HepG2 (cell line): Measurements from ENCODE around the gene LTA. TPM values are rescaled to one million over a fixed set of nuclear protein-coding genes. Genes with fewer than 3 reads are reported as not detected.

Experiments used
- ATF7-NPFF ChIP-seq: sonication (generic); formaldehyde crosslinking; IDR thresholded peaks from 2 replicates; pipeline ENCODE4 v1.8.1; 2023; ENCODE audit warnings: mild to moderate bottlenecking, low read depth, missing genetic modification reagents, moderate library complexity
- BATF2 ChIP-seq: sonication (generic); formaldehyde crosslinking; IDR thresholded peaks from 2 replicates; pipeline ENCODE4 v1.8.0; 2022; ENCODE audit warnings: mild to moderate bottlenecking, missing genetic modification reagents, moderate library complexity
- BCLAF1 ChIP-seq: fragments of 450-650 bp; IDR thresholded peaks from 2 replicates; pipeline ENCODE4 v1.6.1; 2017; ENCODE audit warnings: mild to moderate bottlenecking
- KLF11 ChIP-seq: IDR thresholded peaks from 2 replicates; pipeline ENCODE4 v1.6.1; 2016; ENCODE audit warnings: missing compliant biosample characterization
- MAFF ChIP-seq: IDR thresholded peaks from 2 replicates; pipeline ENCODE4 v1.6.1; 2011; ENCODE audit warnings: low read depth, low read length, improper control_type of control experiment
- MAX ChIP-seq: IDR thresholded peaks from 2 replicates; pipeline ENCODE4 v1.6.1; 2012; ENCODE audit warnings: inconsistent platforms
- ONECUT2 ChIP-seq: sonication (generic); formaldehyde crosslinking; IDR thresholded peaks from 2 replicates; pipeline ENCODE4 v1.4.0; 2020; ENCODE audit warnings: missing genetic modification reagents
- PHF20 ChIP-seq: sonication (generic); formaldehyde crosslinking; IDR thresholded peaks from 2 replicates; pipeline ENCODE4 v1.5.0; 2020; ENCODE audit warnings: mild to moderate bottlenecking, missing genetic modification reagents
- PLRG1 ChIP-seq: fragments of 450-650 bp; conservative IDR thresholded peaks from 2 replicates; pipeline ENCODE4 v1.6.1; 2016
- PPARG ChIP-seq: conservative IDR thresholded peaks from 2 replicates; pipeline ENCODE4 v1.6.1; 2016; ENCODE audit warnings: missing biosample characterization, missing genetic modification reagents
- ZBED4 ChIP-seq: sonication (generic); formaldehyde crosslinking; IDR thresholded peaks from 2 replicates; pipeline ENCODE4 v1.4.0; 2020; ENCODE audit warnings: missing genetic modification reagents, borderline replicate concordance
- ZFYVE20 ChIP-seq: sonication (generic); formaldehyde crosslinking; IDR thresholded peaks from 2 replicates; pipeline ENCODE4 v1.8.0; 2023; ENCODE audit warnings: low read depth, mild to moderate bottlenecking, moderate library complexity, missing genetic modification reagents, borderline replicate concordance
- ZKSCAN5 ChIP-seq: sonication (generic); formaldehyde crosslinking; IDR thresholded peaks from 2 replicates; pipeline ENCODE4 v1.5.1; 2020; ENCODE audit warnings: mild to moderate bottlenecking, missing genetic modification reagents
- ZNF160 ChIP-seq: sonication (generic); formaldehyde crosslinking; IDR thresholded peaks from 2 replicates; pipeline ENCODE4 v1.8.0; 2022; ENCODE audit warnings: mild to moderate bottlenecking, inconsistent platforms, missing genetic modification reagents
- ZNF260 ChIP-seq: sonication (generic); formaldehyde crosslinking; IDR thresholded peaks from 2 replicates; pipeline ENCODE4 v1.4.0; 2020; ENCODE audit warnings: missing genetic modification reagents, low read depth, mild to moderate bottlenecking, borderline replicate concordance
- ZNF468 ChIP-seq: sonication (generic); formaldehyde crosslinking; IDR thresholded peaks from 2 replicates; pipeline ENCODE4 v1.8.0; 2022; ENCODE audit warnings: mild to moderate bottlenecking, moderate library complexity, missing genetic modification reagents
- ZNF619 ChIP-seq: sonication (generic); formaldehyde crosslinking; IDR thresholded peaks from 2 replicates; pipeline ENCODE4 v1.4.0; 2020; ENCODE audit warnings: mild to moderate bottlenecking, missing genetic modification reagents
- ZNF720 ChIP-seq: sonication (generic); formaldehyde crosslinking; IDR thresholded peaks from 2 replicates; pipeline ENCODE4 v1.4.0; 2020; ENCODE audit warnings: missing genetic modification reagents
- polyA plus RNA-seq, 8 experiments: library from polyadenylated mRNA; depleted of rRNA in 3 of 8; stranded (reverse) in 7 of 8; unstranded in 1 of 8; fragments of >200 nt; fragmentation: Illumina TruSeq in 4 of 8; extraction: Trizol in 4 of 8; gene quantifications; 2 replicates each; pipeline versions ENCODE4 v1.2.1 to v1.2.3, GENCODE V29; 2011 to 2016; ENCODE audit warnings: low read depth in 4 of 8, missing spikeins in 1 of 8, mixed read lengths in 1 of 8; ENCODE audit not compliant: insufficient read depth in 1 of 8
- total RNA-seq, 5 experiments: library from RNA; depleted of rRNA; stranded (reverse); fragments of >200 nt; fragmentation: Illumina TruSeq; extraction: Trizol; gene quantifications; 2 replicates each; pipeline ENCODE4 v1.2.3, GENCODE V29; 2016; ENCODE audit warnings: low read depth in 1 of 5
- TF ChIP-seq, protein P1 (sequence below): sonication (generic); formaldehyde crosslinking; IDR thresholded peaks from 2 replicates; pipeline ENCODE4 v1.5.0; 2020; ENCODE audit warnings: mild to moderate bottlenecking, low read depth, missing genetic modification reagents, borderline replicate concordance

Gene LTA
- total and polyA plus RNA-seq, 2 of the 13 experiments (the other 11 are each of a cell fraction or from before 2014, with no cell fraction given): 0.09 TPM; not detected in 1

DNA sequence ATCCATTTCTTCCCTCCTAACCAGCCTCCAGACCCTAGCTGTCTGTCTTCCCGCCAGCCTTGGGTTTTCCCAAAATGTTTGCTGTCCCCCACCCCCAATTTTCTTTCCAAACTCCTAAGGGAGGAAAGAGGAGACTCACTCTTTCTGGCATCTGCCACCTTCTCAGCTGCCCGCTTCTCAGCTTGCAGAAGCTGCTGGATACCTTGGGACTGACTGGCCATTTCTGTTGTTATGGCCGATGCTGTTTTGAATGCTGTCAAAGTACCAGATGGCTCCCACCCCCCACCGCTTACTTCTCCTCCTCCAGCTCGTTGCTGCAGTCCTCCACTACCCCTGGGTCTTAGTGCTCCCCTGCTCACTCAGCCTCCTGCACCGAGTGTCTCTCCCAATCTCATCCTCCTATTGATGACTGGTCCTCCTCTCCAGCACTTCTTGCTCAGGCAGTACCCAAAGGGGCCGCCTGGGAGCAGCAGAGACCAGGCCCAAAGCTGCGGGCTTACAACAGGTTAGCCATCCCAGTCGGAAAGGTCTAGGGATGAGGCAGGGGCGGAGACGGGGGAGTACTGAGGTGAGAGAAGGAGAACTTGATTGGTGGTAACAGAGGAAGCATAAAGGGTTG, 25.6 kb upstream of the LTA start, which contains the start of gene ATP6V1G2 (continued):
- no peak for TF ChIP-seq ZBED4 (CRISPR knock-in tag)
- TF ChIP-seq ONECUT2 (CRISPR knock-in tag): no peak
- no peak for TF ChIP-seq ZNF260 (CRISPR knock-in tag)
- peak; percentile 46; the same call in 1 of the 2 replicates for TF ChIP-seq ZKSCAN5
- TF ChIP-seq PHF20: no peak; the same call in 1 of the 2 replicates
- no peak for TF ChIP-seq KLF11
- TF ChIP-seq ZNF720 (CRISPR knock-in tag): no peak
- TF ChIP-seq BCLAF1: no peak
- TF ChIP-seq, protein P1, sequence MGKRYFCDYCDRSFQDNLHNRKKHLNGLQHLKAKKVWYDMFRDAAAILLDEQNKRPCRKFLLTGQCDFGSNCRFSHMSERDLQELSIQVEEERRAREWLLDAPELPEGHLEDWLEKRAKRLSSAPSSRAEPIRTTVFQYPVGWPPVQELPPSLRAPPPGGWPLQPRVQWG (CRISPR knock-in tag): no peak
- TF ChIP-seq ZFYVE20 (CRISPR knock-in tag): no peak
- TF ChIP-seq ZNF619: 0 out of 2 replicates have a peak, but pooled peaks have one; percentile 18
- no peak for TF ChIP-seq ZNF468
- TF ChIP-seq MAX: 0 out of 2 replicates have a peak, but pooled peaks have one; percentile 31
- no peak for TF ChIP-seq PLRG1
- no peak for TF ChIP-seq BATF2 (CRISPR knock-in tag)
- no peak for TF ChIP-seq ATF7-NPFF (CRISPR knock-in tag)
- TF ChIP-seq MAFF: no peak
- peak; percentile 53; the same call in 1 of the 2 replicates for TF ChIP-seq PPARG (CRISPR knock-in tag)
- no peak; the same call in 1 of the 2 replicates for TF ChIP-seq ZNF160 (CRISPR knock-in tag)
